ENCODE measurements around the gene TMEM132E. TPM values are rescaled to one million over a fixed set of nuclear protein-coding genes. Genes with fewer than 3 reads are reported as not detected.

Gene TMEM132E
- total and polyA plus RNA-seq, 10 of the 15 experiments (the other 5 are each of a cell fraction or from before 2014, with no cell fraction given): not detected

DNA sequence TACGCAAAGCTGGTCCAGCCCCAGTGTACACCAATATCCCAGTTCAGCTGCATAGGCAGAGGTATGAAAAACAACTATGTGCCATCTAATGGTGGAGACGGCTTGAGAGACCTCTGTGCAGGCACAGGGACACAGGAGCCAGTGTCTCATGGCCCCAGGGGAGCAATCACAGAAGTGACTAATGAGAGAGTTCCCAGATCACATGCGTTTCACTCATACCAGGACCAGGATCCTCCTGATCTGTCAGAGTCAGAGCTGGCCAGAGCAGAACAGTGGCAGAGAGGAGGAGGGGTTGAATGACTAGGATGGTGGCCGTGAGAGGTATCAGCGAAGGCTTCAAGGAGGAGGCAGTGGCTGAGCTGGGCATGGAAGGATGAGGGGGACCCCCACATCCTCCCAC is 41.1 kb downstream of the TMEM132E start (continued):
- no peak for TF ChIP-seq ZNF687 (IDR thresholded peaks at IDR 0.05)
- no peak for TF ChIP-seq USF2 (IDR thresholded peaks at IDR 0.05; ENCODE audit: borderline replicate concordance, low read depth, low read length)
- TF ChIP-seq SIN3A (IDR thresholded peaks at IDR 0.05; ENCODE audit: low read depth, low read length): no peak
- TF ChIP-seq EZH2 (IDR thresholded peaks at IDR 0.05; ENCODE audit: borderline replicate concordance, control insufficient read depth, low read depth, low read length): no peak
- no peak for TF ChIP-seq EP300 (IDR thresholded peaks at IDR 0.05; ENCODE audit: borderline replicate concordance in 1 of 2, control insufficient read depth in 1 of 2, low read depth in 2 of 2, low read length in 2 of 2)
- no peak for TF ChIP-seq CREB1 (IDR thresholded peaks at IDR 0.05; ENCODE audit: low read depth)
- TF ChIP-seq HCFC1 (IDR thresholded peaks at IDR 0.05; ENCODE audit: low read length): no peak
- TF ChIP-seq ESRRA (IDR thresholded peaks at IDR 0.05; ENCODE audit: low read length): no peak

Data from GM12878 (cell line).